Hematopoietic multipotent progenitor cell treated with erythropoietin and hydrocortisone succinate and interleukin-3 and kit ligand, for 15 days (in vitro differentiated cells): ENCODE data around the gene B3GAT3.
"Not testable (repeated sequence)": the region's sequence is repeated elsewhere in the genome, so short reads cannot be mapped to it uniquely, and the experiment has no call there.

Experiments used
- DNase-seq: peaks from one replicate; pipeline ENCODE4 v3.0.0-alpha.2; 2015; ENCODE audit warnings: low spot score

B3GAT3 gene

GRCh38 chr11:62603776-62604299 lies 17.9 kb downstream of the B3GAT3 start:
- no peak for DNase-seq

- no peak for DNase-seq
Observed at GRCh38 chr11:62603072-62603408, 18.7 kb downstream of the B3GAT3 start.

- DNase-seq, result no peak
Observed at GRCh38 chr11:62602141-62603071, 19.4 kb downstream of the B3GAT3 start.

GRCh38 chr11:62601372-62602140 lies 20.2 kb downstream of the B3GAT3 start, which contains the start of gene MTA2:
MTA2 (minus strand) TSS chr11:62601865; CDS start chr11:62601450, 415 bp downstream.
- peak; percentile 98 for DNase-seq

DNA sequence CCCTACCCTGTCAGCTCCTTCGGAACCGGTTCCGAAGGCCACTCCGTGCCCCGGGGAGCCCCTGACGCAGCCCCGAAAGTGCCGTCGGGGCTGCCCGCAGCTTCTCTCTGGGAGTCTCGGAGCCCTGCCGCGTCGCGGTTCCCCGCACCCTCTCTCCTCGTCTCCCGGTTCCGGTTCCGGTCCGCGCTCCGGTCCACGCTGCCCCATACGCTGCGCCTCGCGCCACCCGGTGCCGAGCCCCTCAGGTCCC lies 20.7 kb downstream of the B3GAT3 start:
- peak; percentile 37 for DNase-seq

GRCh38 chr11:62600367-62601121 lies 21.2 kb downstream of the B3GAT3 start:
- peak; percentile 17 for DNase-seq

- no peak for DNase-seq
Observed at GRCh38 chr11:62599901-62600300, 21.9 kb downstream of the B3GAT3 start.

- DNase-seq, result peak; percentile 93
Observed at GRCh38 chr11:62599069-62599696, 22.6 kb downstream of the B3GAT3 start.

DNA sequence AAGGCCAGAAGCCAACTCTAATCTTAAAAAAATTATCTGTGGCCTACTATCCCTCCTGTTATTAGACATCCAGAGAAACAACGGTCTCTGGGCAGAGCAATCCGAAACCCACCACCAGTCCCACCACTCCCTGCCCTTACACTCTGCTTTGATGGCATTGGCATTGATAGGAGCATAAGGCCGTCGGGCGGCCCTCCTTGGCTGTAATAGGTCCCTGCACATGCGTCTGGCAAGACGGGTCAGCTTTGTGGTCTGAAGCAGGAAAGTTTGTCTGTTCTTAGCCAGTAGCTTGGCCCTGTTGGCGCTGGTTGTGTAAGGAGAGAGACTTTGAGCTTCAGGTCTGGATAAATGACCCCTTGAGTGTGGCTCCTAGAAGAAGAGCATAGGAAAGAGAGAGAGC lies 26.7 kb downstream of the B3GAT3 start:
- no peak for DNase-seq

- peak; percentile 85 for DNase-seq
Observed at GRCh38 chr11:62593434-62594044, 28.2 kb downstream of the B3GAT3 start.

GRCh38 chr11:62592989-62593421 lies 28.8 kb downstream of the B3GAT3 start:
- DNase-seq, result no peak

DNA sequence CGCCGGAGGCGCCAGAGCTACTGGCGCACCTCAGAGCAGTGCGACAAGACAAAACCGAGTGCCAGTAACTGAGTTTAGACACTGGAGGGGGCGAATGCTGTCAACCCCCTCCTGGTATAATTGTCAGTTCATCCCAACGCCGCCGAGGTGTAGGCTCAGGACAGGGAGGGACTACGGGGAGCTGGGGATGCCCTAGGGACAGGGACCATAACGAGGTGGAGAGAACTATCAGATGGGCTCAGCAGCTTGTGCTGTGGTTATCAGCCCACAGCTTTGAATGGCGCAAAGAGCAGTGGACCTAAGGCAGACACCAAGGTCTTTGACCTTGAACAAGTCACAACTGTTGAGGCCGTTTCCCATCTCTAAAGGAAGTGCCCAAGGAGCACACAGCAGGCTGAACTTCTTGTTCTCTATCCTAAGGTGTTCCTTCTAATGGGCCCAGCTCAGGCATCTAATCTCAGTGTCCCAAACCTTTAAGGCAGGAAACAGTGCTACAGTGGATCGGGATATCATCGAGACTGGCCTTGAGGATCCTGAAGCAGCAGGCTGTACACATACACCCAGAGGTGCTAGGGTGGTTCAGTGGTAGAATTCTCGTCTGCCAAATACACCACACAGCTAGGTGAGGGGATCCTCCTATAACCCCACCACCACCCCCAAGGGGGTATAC lies 29.5 kb downstream of the B3GAT3 start:
- peak; percentile 47 for DNase-seq

DNA sequence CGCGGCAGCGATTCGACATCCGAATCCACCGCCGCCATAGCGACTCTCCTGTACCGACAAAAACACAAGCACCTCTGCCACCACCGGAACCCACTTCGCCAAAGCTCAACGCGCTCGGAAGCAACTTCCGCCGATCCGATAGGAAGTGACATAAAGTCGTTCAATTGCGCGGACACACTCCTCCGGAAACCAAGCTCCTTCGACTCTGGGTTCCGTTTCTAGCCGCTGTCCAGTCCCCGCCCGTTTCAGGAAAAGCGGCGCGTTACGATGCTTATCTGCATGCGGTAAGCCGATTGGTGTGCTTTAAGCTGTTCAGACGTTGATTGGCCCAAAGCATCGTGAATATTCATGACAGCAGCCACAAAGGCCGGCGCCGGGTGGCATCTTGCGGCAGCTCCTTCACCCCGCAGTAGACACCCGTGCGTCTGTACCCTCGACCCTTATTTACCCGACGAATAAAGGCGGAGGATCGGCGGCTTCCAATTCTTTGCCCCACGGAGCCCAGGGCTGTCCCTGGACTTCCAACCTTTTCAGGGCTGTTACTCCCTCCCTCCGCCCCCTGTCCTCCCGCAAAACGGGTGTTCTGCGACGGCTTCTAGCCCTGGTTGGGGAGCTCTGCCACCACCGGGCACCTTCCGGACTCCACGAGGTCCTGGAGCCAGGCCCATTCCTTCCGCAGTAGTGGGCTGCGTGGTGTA lies 30.2 kb downstream of the B3GAT3 start, which contains the start of gene TUT1:
Gene TUT1, minus strand, starts transcription at position 76 of the 698 bp plus-strand sequence. Its CDS starts 38 bp downstream, at position 38.
- DNase-seq, result peak; percentile 99

- DNase-seq, result no peak
Observed at GRCh38 chr11:62588966-62589637, 32.7 kb downstream of the B3GAT3 start.

DNA sequence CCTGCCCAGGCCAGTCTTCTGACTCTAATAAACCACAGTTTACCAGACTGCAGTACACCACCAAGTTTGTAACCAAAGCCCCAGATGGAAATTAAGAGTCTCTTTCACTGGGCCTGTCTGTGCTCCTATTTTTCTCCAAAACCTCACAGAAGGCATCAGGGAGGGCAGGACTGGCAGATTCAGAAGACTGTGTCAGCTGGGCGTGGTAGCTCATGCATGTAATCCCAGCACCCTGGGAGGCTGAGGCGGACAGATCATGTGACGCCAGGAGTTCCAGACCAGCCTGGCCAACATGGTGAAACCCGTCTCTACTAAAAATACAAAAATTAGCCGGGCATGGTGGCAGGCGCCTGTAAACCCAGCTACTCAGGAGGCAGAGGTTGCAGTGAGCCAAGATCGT lies 36.4 kb downstream of the B3GAT3 start:
- not testable (repeated sequence) for DNase-seq

- DNase-seq, result not testable (repeated sequence)
Observed at GRCh38 chr11:62581735-62582134, 40.1 kb downstream of the B3GAT3 start.

GRCh38 chr11:62580959-62581715 lies 40.6 kb downstream of the B3GAT3 start:
- no peak for DNase-seq

- DNase-seq, result no peak
Observed at GRCh38 chr11:62579252-62579651, 42.5 kb downstream of the B3GAT3 start.

DNA sequence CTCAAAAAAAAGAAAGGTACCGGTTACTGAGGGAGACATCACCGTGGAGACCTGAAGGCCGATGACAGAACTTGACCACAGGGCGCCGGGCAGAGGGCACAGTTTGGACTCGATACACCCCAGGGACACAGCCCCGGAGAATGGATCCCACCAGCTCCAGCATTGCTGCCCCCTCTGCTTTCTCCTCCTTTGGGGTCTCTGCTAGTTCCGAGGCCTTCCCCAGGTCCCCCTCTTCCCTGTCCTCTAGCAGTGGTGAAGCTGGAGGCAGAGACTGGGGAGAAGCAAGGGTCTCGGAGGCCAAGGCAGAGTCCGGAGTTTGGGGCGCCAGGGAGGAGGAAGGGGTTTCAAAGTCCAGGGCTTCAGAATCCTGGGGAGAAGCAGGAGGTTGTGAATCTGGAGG lies 43.2 kb downstream of the B3GAT3 start:
- no peak for DNase-seq
